Astrocyte (in vitro differentiated cells and primary cell): Measurements from ENCODE around the gene ILF3. TPM values are rescaled to one million over a fixed set of nuclear protein-coding genes. Genes with fewer than 3 reads are reported as not detected.

Source experiments
- DNase-seq: peaks from one replicate; pipeline ENCODE4 v3.0.0-alpha.2; 2010; ENCODE audit warnings: low read depth
- FAIRE-seq: peaks from 2 replicates; lab custom pipeline; 2011; peaks lifted over from hg19 to GRCh38; lab: Jason Lieb, UNC
- H2AFZ ChIP-seq: 2 replicates; pipeline ENCODE4 v1.6.0; 2012; ENCODE audit warnings: low read depth, low read length, inconsistent platforms
- H3K27ac ChIP-seq: 2 replicates; pipeline ENCODE4 v1.5.1; 2011; ENCODE audit warnings: low read depth, low read length, inconsistent platforms
- H3K27me3 ChIP-seq: 2 replicates; pipeline ENCODE4 v1.6.0; 2011; ENCODE audit warnings: low read length, inconsistent platforms; ENCODE audit not compliant: insufficient read depth
- H3K36me3 ChIP-seq: 2 replicates; pipeline ENCODE4 v1.5.1; 2011; ENCODE audit warnings: low read length, inconsistent platforms; ENCODE audit not compliant: insufficient read depth
- H3K4me1 ChIP-seq: 2 replicates; pipeline ENCODE4 v1.5.1; 2011; ENCODE audit warnings: low read length, inconsistent platforms; ENCODE audit not compliant: insufficient read depth
- H3K4me2 ChIP-seq: 2 replicates; pipeline ENCODE4 v1.6.0; 2012; ENCODE audit warnings: low read length, inconsistent platforms
- H3K4me3 ChIP-seq: 2 replicates; pipeline ENCODE4 v1.5.1; 2011; ENCODE audit warnings: low read depth, mild to moderate bottlenecking, low read length, inconsistent platforms; ENCODE audit not compliant: insufficient read depth
- H3K79me2 ChIP-seq: 2 replicates; pipeline ENCODE4 v1.6.0; 2012; ENCODE audit warnings: mild to moderate bottlenecking, low read length, inconsistent platforms; ENCODE audit not compliant: insufficient read depth
- H3K9ac ChIP-seq: 2 replicates; pipeline ENCODE4 v1.6.0; 2012; ENCODE audit warnings: mild to moderate bottlenecking, low read length, inconsistent platforms
- H3K9me3 ChIP-seq: 2 replicates; pipeline ENCODE4 v1.5.1; 2012; ENCODE audit warnings: low read depth, mild to moderate bottlenecking, low read length, inconsistent platforms; ENCODE audit not compliant: insufficient read depth
- H4K20me1 ChIP-seq: 2 replicates; pipeline ENCODE4 v1.6.0; 2012; ENCODE audit warnings: low read length, inconsistent platforms; ENCODE audit not compliant: insufficient read depth
- H3K27ac Mint-ChIP-seq: one replicate; pipeline ENCODE4 v1.8.0; 2021; ENCODE audit warnings: mild to moderate bottlenecking, mixed read lengths; ENCODE audit not compliant: unreplicated experiment
- H3K27me3 Mint-ChIP-seq: one replicate; pipeline ENCODE4 v1.8.0; 2021; ENCODE audit warnings: low read depth, mixed read lengths; ENCODE audit not compliant: unreplicated experiment
- H3K36me3 Mint-ChIP-seq: one replicate; pipeline ENCODE4 v1.8.0; 2021; ENCODE audit warnings: low read depth, mixed read lengths; ENCODE audit not compliant: unreplicated experiment
- H3K4me1 Mint-ChIP-seq: one replicate; pipeline ENCODE4 v1.8.0; 2021; ENCODE audit warnings: low read depth, mixed read lengths; ENCODE audit not compliant: unreplicated experiment
- H3K4me3 Mint-ChIP-seq: one replicate; pipeline ENCODE4 v1.8.0; 2021; ENCODE audit warnings: mild to moderate bottlenecking, moderate library complexity, mixed read lengths; ENCODE audit not compliant: unreplicated experiment
- H3K9me3 Mint-ChIP-seq: one replicate; pipeline ENCODE4 v1.8.0; 2021; ENCODE audit warnings: mild to moderate bottlenecking, mixed read lengths; ENCODE audit not compliant: unreplicated experiment
- EZH2 ChIP-seq: IDR thresholded peaks from 2 replicates; pipeline ENCODE4 v1.6.1; 2012; ENCODE audit warnings: mild to moderate bottlenecking, low read length, inconsistent platforms; ENCODE audit not compliant: insufficient read depth
- total RNA-seq: library from RNA; stranded (reverse); gene quantifications from 2 replicates; pipeline ENCODE4 v1.2.1, GENCODE V29; 2021
- TF ChIP-seq, protein P1 (sequence below): IDR thresholded peaks from 2 replicates; pipeline ENCODE4 v1.5.1; 2011; ENCODE audit warnings: low read depth, mild to moderate bottlenecking, inconsistent platforms, low read length, moderate library complexity; ENCODE audit not compliant: insufficient read depth

Gene ILF3
- total RNA-seq, 1 donor from 2014 or later: 244 TPM

DNA sequence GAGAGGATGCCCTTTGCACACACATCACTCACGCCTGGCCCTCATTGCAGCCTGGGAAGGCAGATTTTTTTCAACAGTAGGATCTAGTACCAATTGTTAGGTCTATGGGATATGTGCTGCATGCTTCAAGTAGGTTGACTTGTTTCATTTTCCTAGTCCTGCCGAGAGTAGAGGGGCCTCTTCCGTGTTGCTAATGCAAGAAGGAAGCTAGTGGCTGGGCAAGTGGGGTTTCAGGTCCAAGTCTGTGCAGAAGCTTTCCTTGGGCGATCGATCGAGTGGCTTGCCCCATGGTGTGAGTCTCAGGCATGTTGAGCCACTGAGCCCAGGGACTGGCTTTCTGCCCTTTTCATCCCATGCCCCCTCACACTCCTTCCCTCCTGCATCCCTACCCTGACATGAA is 13.7 kb downstream of the ILF3 start:
- no peak overlapping the region for H3K27ac ChIP-seq

DNA sequence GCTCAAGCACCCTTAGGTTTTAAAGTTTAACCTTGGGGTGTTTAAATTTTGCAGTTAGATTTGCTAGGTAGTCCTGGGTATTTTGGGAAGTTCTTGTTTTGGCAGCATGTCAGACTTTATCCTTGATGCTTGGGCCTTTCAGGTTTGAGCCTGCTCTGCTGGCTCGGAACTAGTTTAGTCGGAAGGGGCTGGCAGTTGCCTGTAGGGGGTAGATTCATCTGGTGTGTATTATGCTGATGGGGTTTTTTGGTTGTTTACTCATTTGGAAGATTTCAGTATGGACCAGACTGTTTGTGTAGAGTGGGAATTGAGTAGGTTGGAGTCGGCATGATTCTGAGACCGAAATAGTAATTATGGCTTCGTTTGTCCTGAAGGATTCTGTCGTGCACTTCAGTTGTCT is 15.1 kb downstream of the ILF3 start:
- peak overlapping the region; percentile 1 for H3K9ac ChIP-seq
- H3K4me3 ChIP-seq: no peak overlapping the region
- H3K4me1 ChIP-seq: peaks cover 6% of the 10 kb centered on the region
- peaks cover 94% of the 10 kb centered on the region for H4K20me1 ChIP-seq
- Mint-ChIP-seq H3K9me3 (no peaks in the 10 kb centered on the region), H3K4me3 (peak overlapping the region; percentile 9), H3K27ac (peak overlapping the region; percentile 1), H3K4me1 (peaks cover 14% of the 10 kb centered on the region), H3K27me3 (no peaks in the 10 kb centered on the region), H3K36me3 (peaks cover 7% of the 10 kb centered on the region)
- no peak overlapping the region for H2AFZ ChIP-seq
- TF ChIP-seq EZH2: no peak
- TF ChIP-seq, protein P1, sequence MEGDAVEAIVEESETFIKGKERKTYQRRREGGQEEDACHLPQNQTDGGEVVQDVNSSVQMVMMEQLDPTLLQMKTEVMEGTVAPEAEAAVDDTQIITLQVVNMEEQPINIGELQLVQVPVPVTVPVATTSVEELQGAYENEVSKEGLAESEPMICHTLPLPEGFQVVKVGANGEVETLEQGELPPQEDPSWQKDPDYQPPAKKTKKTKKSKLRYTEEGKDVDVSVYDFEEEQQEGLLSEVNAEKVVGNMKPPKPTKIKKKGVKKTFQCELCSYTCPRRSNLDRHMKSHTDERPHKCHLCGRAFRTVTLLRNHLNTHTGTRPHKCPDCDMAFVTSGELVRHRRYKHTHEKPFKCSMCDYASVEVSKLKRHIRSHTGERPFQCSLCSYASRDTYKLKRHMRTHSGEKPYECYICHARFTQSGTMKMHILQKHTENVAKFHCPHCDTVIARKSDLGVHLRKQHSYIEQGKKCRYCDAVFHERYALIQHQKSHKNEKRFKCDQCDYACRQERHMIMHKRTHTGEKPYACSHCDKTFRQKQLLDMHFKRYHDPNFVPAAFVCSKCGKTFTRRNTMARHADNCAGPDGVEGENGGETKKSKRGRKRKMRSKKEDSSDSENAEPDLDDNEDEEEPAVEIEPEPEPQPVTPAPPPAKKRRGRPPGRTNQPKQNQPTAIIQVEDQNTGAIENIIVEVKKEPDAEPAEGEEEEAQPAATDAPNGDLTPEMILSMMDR: no peak
- no peaks in the 10 kb centered on the region for H3K27me3 ChIP-seq
- peaks cover 99% of the 10 kb centered on the region for H3K79me2 ChIP-seq
- H3K36me3 ChIP-seq: peaks cover 24% of the 10 kb centered on the region
- FAIRE-seq (no peak), DNase-seq (no peak)
- no peak overlapping the region for H3K4me2 ChIP-seq
- no peak overlapping the region for H3K27ac ChIP-seq
- no peaks in the 10 kb centered on the region for H3K9me3 ChIP-seq

More for the DNA sequence above, 13.7 kb downstream of the ILF3 start:
- Mint-ChIP-seq H3K4me1 (peaks cover 19% of the 10 kb centered on the region), H3K27me3 (no peaks in the 10 kb centered on the region), H3K36me3 (peaks cover 10% of the 10 kb centered on the region), H3K4me3 (no peak overlapping the region), H3K27ac (peak overlapping the region; percentile 41), H3K9me3 (no peaks in the 10 kb centered on the region)
- Histone ChIP-seq H3K4me2 (no peak overlapping the region), H3K9ac (no peak overlapping the region), H3K36me3 (peaks cover 17% of the 10 kb centered on the region), H3K79me2 (peaks cover 99% of the 10 kb centered on the region), H3K9me3 (no peaks in the 10 kb centered on the region), H3K4me1 (peaks cover 9% of the 10 kb centered on the region), H3K4me3 (no peak overlapping the region), H3K27me3 (no peaks in the 10 kb centered on the region), H4K20me1 (peaks cover 92% of the 10 kb centered on the region), H2AFZ (no peak overlapping the region)
- TF ChIP-seq EZH2: no peak
- TF ChIP-seq, protein P1: no peak
- DNase-seq: no peak
- no peak for FAIRE-seq

GRCh38 chr19:10670182-10670581 is 16.0 kb downstream of the ILF3 start:
- peaks cover 99% of the 10 kb centered on the region for H3K79me2 ChIP-seq
- H3K9me3 ChIP-seq: no peaks in the 10 kb centered on the region
- no peak overlapping the region for H2AFZ ChIP-seq
- Mint-ChIP-seq H3K27me3 (no peaks in the 10 kb centered on the region), H3K4me3 (no peak overlapping the region), H3K4me1 (peaks cover 14% of the 10 kb centered on the region), H3K27ac (peak overlapping the region; percentile 18), H3K36me3 (peaks cover 7% of the 10 kb centered on the region), H3K9me3 (no peaks in the 10 kb centered on the region)
- no peak overlapping the region for H3K4me2 ChIP-seq
- H4K20me1 ChIP-seq: peaks cover 96% of the 10 kb centered on the region
- FAIRE-seq (no peak), DNase-seq (no peak)
- TF ChIP-seq, protein P1: no peak
- no peak for TF ChIP-seq EZH2
- no peak overlapping the region for H3K9ac ChIP-seq
- no peak overlapping the region for H3K27ac ChIP-seq
- no peak overlapping the region for H3K4me3 ChIP-seq
- no peaks in the 10 kb centered on the region for H3K27me3 ChIP-seq
- peaks cover 6% of the 10 kb centered on the region for H3K4me1 ChIP-seq
- peaks cover 31% of the 10 kb centered on the region for H3K36me3 ChIP-seq
